ENCODE measurements around the gene LIMS4.
"Not testable (repeated sequence)": the region's sequence is repeated elsewhere in the genome, so short reads cannot be mapped to it uniquely, and the experiment has no call there.

The LIMS4 gene, protein sequence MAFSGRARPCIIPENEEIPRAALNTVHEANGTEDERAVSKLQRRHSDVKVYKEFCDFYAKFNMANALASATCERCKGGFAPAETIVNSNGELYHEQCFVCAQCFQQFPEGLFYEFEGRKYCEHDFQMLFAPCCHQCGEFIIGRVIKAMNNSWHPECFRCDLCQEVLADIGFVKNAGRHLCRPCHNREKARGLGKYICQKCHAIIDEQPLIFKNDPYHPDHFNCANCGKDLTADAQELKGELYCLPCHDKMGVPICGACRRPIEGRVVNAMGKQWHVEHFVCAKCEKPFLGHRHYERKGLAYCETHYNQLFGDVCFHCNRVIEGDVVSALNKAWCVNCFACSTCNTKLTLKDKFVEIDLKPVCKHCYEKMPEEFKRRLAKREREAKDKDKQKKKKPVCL

DNA sequence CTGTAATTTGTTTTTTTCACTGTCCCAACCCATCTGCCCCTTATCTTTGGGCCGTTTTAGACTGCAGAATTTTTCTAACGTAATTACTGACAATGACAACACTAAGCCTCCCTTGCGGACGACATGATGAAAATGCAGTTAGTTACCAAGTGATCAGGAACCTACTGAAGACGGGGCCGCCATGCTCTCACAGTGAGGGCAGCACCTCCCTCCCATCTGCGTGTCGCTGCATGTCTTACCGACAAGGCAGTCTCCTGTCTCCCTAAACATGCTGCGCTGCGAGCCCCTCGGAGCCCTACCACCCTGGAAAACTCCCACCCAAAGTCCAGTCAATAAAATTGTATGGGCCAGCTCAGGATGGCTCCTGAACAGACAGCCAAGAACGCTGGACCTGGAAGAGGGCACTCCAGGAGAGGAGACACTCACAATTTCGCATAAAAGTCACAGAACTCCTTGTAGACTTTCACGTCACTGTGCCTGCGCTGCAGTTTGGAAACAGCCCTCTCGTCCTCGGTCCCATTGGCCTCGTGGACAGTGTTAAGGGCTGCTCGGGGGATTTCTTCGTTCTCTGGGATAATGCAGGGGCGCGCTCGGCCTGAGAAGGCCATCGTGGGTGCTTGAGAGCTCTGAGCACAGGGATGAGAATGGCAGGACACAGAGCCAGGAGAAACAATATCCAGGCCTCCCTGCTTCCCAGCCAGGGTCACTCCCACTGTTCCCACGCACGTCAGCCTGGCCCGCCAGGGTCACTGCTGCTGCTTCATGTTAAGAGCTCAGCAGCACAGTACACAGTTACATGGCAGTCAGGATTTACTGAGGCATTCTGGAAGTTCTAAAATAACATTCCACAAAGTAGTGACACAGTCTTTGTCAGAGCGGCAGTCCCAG lies at the start of gene LIMS4:
LIMS4 (minus strand) TSS at position 646 of the 888 bp plus-strand sequence; CDS start at position 608, 38 bp downstream.
- DNase-seq (ENCODE audit: low read depth in 2 of 2) = not testable (repeated sequence)

DNA sequence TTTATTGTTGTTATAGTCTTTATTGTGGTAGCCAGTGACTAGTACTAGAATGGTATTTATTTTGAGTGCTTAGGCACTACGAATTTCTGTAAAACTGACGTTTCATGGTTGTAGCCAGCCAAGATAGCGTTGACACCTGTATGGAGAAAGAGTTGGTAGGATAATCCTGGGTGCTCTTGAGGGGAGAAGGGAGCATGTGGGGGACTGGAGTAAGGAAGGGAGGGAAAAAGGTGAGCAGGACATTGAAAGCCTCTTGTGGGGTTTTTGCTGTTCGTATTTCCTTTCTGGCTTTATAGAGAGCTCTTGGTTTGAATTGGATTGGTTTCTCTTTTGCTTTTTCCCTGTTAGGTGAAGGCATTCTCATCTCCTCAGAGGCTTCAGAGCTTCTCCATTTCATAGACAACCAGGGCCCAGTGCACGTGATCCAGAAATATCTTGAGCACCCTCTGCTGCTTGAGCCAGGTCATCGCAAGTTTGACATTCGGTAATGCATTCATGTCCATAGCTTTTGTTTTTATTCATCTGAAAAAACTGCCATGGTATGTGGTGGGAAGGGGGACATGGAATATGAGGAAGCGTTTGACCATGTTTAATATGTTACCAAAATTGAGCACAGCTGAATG lies 27.2 kb upstream of the LIMS4 start:
- DNase-seq (ENCODE audit: low read depth in 2 of 2) = not testable (repeated sequence)

DNA sequence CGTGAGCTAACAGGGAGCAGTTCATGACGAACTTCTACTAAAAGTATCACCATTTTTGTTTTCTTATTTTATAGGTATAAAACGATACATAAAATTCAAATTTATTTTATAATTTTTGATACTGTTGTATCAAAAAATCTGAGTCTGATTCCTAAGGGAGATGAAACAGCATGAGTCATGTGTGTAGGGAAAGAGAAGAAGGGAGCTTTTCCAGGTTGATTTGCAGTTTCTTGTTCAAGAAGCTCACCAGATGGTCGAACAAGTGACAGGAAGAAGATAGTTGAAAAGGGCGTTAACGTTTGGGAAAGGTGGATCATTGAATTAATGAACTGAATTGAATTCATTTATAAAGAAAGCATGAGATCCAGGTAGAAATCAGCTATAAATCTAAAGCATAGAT lies 23.4 kb upstream of the LIMS4 start:
- DNase-seq (ENCODE audit: low read depth in 2 of 2) = not testable (repeated sequence)

DNA sequence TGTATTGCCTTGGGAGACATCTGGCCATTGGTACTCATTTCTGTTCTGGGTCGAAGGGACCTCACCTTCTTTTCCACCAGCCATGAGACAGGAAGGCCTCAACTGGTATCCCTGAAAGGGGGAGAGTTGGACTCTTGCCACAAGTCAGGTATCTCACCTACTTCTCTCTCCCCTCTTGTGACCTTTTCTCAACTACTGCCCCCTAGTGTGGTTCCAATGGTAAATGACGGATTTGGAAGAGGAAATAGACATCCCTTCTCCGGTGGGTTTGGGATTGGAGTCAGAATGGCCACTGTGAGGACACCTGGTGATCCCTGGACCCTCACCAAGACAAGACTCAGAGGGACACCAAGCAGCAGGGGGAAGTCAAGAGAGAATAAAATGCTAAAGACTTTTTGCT lies 21.9 kb upstream of the LIMS4 start:
- not testable (repeated sequence) for DNase-seq (ENCODE audit: low read depth in 2 of 2)

DNA sequence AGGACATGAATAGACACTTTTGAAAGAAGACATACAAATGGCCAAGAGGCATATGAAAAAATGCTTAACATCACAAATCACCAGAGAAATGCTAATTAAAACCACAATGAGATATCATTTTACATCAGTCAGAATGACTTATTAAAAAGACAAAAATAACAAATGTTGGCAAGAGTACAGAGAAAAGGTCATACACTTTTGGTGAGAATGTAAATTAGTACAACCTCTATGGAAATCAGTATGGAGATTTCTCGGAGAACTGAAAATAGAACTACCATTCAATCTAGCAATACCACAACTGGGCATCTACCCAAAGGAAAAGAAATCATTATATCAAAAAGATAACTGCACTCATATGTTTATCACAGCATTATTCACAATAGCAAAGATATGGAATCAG lies 16.4 kb upstream of the LIMS4 start:
- DNase-seq (ENCODE audit: low read depth in 2 of 2) = not testable (repeated sequence)

DNA sequence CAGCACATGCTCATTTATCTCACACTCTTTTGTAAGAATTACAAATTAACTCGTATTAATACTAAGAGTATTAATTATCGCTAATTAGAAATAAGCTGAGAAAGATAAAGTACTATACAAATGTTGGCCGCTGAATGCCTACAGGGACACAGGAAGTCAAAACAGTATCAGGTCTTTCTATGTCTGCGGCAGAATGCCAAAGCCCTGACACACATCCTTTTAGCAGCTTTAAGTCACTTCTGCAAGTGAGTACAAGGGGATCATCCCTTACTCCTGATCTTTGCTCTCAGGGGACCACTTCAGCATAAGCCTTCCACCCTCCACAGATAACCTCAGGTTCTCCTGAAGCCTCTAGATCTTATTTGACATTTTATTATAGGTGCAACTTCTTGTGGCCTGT lies 10.1 kb upstream of the LIMS4 start:
- not testable (repeated sequence) for DNase-seq (ENCODE audit: low read depth in 2 of 2)

DNA sequence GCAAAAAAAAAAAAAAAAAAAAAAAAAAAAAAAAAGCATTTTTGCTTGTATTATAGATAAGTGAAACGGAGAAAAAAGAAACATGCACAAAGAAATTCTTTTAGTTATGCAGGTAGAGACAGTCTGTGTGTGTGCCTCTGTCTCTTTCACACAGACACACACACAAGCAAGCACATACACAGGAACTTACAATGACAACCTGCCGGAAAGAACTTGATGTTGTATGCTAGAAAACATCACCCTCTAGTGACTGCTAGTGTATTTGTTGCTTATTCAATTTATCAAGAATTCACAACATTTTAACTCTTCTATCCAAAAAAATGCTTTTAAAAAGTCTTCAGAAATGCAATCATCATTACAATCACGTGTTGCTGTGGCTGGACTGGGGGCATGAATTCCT lies 8.6 kb upstream of the LIMS4 start:
- DNase-seq (ENCODE audit: low read depth in 2 of 2) = not testable (repeated sequence)

DNA sequence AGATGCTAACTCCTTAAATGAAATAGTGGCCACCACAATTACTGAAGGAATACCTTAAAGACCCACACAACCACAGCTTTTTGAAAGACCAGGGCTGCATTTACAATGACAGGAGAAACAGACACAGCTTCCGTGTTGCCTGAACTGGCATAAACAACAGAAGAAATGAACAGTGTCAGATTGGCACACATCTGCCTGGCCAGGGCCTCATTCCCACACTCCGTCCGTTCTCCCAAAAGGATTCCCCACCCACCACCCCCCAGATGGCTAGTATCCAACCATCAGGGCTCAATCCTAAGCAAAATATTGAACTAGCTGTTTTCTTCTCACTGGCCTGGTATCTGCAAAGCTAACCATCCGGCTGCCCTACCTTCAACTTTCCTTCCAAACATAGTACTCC lies 7.5 kb upstream of the LIMS4 start:
- not testable (repeated sequence) for DNase-seq (ENCODE audit: low read depth in 2 of 2)

DNA sequence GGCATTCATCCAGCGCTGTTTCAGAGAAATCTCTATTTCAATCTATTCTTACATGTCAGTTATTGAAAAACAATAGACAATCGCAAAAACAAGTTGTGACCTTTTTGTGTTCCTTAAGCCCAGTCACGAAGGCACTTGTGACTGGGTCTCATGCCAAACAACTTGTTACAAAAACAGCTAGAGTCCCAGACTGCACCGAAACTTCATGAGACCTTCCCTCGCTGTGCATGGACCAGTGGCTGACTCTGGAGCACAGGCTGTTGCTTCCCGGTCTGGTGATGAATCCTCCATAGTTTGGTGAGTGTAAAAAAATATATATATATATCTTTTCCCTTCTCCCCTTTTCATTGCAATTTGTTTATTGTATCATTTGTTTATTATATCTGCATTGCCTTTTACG lies 4.8 kb upstream of the LIMS4 start:
- not testable (repeated sequence) for DNase-seq (ENCODE audit: low read depth in 2 of 2)

DNA sequence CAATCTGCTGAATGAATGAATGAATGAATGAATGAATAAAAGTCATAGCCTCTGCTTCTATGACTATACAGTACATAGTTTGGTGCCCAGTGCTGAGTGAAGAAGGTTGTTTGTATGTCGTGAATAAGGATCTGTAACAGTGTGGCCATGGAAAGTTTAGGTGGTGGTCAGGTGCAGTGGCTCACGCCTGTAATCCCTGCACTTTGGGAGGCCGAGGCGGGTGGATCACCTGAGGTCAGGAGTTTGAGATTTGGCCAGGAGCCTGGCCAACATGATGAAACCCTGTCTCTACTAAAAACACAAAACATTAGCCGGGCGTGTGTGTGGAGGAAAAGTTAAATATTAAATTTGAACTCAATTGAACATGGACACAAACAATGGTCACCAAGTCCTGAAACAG lies 4.3 kb upstream of the LIMS4 start:
- DNase-seq (ENCODE audit: low read depth in 2 of 2) = not testable (repeated sequence)

DNA sequence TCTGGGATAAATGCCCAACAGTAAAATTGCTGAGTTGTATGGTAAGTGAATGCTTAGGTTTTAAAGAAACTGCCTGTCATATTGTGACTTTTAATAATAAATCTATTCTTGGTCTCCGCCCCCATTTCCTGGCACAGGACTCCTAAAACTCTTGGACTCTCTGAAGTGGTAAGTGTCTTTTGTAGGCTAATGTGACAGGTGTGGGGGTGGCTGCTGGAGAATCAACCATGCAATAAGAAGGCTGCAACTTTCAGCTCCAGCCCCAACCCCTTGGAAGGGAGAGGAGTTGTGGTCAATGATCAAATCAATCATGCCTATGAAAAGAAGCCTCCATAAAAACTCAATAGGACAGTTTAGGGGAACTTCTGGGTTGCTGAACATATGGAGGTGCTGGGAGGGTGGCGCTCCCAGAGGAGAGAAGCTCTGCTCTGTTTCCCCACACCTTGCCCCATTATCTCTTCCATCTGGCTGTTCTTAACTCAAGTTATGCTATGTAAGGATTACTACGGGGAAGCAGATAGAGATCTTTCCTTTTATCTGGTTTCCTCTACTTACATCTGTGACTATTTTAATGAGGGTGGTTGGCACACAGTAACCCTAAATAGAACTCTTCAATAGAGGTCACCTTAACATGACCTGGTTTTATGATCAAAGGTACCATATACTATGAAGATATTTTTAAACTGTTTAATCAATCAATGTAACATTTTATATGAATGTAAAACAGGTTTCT lies 3.2 kb upstream of the LIMS4 start:
- DNase-seq (ENCODE audit: low read depth in 2 of 2) = not testable (repeated sequence)

DNA sequence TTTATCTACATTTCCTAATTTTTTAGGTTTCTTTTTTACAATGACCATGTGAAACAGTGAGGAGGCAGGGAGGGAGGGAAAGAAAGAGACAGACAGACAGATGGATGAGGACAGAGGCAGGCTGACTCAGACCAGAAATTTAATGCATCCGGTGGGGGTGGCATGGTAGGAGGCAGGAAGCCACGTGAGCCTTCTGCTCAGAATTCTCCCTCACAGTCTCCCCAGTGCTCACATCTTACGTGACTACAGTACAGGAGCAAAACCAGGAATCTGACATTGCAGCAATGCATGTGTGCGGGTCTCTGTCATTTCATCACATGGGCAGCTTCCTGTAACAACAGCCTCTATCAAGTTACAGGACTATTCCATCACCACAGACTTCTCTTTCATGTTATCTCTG lies 2.3 kb upstream of the LIMS4 start:
- DNase-seq (ENCODE audit: low read depth in 2 of 2) = not testable (repeated sequence)

DNA sequence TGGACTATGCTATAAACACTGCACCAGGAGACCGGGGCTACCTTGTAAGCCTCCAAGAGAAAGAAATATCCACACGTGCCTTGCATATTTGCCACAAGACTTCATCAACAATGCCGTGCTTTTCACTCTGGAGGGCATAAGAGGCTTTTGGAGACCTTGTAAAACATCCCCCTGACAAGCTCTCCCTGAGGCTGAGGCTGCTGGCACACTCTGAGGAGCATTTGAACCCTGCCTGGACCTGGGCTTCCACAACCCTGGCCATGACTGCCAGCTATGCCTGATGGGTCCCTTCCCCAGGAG lies 393 bp upstream of the LIMS4 start:
- not testable (repeated sequence) for DNase-seq (ENCODE audit: low read depth in 2 of 2)

DNA sequence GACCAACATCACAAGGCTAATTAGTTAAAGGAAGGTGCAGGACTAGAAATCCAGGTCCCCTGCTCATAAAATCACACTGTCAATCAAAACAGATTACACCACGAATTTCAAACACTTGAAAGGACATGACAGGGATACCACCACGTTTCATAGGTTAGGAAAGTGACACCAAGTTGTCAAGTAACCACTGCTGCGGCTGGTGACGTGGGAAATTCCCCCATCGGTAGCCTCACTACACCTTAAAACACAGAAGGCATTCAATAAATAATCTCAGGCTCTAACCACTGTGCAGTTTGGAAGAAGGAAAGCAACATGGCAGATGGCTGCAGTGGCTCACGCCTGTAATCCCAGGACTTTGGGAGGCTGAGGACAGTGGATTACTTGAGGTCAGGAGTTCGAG lies 3.7 kb downstream of the LIMS4 start:
- DNase-seq (ENCODE audit: low read depth in 2 of 2) = not testable (repeated sequence)

DNA sequence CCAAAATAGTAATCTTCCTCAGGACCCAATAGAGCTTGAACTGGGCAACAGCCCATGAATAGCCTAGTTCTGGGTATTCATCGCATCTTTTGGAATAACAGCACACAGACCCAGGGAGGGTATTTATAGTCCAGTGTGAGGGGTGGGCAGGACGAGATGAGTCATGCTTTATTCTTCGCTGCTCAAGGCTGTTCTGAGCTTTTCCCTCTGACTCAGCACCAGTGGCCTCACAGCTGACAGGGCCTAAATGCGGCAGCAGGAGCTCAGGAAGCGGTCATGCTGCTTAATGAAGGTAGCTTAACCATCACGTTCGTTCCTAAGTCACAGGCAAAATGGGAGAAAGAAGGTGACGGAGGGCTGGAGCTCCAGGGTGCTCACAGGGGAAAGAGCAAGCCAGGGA lies 7.3 kb downstream of the LIMS4 start:
- DNase-seq (ENCODE audit: low read depth in 2 of 2) = not testable (repeated sequence)

DNA sequence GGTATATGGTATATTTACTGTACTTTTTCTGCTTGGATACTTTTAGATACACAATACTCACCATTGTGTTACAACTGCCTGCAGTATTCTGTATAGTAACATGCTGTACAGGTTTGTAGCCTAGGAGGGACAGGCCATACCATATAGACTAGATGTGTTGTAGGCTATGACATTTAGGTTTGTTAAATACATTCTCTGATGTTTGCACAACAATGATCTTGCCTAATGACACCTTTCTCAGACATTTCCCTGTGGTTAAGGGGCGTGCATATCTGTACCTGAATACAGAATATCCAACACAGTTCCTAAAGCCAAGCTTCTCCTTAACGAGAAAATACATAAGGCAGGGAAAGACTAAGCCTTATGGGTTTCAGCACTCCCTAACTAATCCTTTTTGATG lies 10.2 kb downstream of the LIMS4 start:
- DNase-seq (ENCODE audit: low read depth in 2 of 2) = not testable (repeated sequence)

DNA sequence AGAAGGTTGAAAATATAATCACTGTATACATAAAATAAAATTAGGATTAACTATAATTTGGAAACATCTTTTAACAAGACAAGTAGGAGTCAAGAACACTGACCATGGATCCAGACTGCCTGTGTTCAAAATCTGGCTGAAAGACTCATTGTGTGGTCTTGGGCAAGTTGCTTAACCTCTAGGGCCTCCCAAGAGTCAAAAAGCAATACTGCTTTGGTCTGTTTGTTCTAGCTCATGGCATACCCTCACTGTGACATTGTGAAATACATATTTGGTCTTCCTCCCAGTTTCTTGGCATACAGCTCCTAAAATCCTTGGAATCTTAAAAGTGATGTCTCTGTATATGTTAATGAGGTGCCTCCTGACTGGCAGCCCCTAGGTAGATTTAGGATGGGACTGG lies 12.3 kb downstream of the LIMS4 start:
- DNase-seq (ENCODE audit: low read depth in 2 of 2) = not testable (repeated sequence)

DNA sequence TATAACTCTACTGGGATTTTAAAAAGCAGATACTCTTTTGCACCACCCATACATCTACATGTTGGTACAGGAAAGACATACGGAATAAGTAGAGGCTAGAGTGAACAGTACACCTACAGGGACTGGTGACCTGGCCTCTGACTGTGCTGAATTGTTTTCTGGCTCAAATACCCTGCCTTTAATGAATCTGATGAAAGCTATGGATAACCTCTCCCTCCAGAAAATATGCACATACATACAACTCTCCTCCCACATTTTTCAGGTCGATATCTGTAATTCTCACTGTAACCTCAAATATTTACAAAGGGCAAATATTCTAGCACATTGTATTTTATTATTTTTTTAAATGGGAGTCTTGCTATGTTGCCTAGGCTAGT lies 15.4 kb downstream of the LIMS4 start:
- not testable (repeated sequence) for DNase-seq (ENCODE audit: low read depth in 2 of 2)

DNA sequence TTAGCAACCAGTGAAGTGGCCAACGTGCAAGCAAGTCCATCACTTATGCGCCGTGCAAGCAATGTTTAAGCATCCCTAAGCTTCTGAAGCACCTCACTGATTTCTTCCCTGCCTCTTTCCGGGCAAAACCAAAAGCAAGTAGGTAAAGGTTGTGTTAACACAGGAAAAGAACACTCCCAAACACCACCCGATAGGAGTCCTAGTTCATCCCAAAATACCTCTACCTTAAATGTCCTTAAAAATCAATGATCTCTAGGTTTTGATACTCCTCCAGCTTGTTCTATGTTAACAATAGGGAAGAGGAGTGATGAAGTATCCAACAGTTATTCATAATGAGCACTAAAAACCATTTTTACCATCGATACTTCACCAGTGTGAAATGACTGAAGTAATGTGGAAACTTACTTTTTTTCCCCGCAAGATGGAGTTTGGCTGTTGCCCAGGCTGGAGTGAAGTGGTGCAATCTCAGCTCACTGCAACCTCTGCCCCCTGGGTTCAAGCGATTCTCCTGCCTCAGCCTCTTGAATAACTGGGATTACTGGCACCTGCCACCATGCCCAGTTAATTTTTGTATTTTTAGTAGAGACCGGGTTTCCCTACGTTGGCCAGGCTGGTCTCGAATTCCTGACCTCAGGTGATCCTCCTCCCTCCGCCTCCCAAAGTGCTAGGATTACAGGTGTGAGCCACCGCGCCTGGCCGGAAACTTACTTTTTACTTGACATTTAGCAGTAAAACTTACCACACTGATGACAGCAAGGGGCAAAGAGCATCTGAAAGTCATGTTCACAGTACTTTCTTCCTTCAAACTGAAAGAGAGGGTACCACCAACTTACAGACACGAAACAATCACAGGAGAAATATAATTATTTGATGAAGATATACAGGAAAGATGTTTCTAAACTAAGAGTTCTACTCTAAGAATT lies 16.1 kb downstream of the LIMS4 start:
- not testable (repeated sequence) for DNase-seq (ENCODE audit: low read depth in 2 of 2)

DNA sequence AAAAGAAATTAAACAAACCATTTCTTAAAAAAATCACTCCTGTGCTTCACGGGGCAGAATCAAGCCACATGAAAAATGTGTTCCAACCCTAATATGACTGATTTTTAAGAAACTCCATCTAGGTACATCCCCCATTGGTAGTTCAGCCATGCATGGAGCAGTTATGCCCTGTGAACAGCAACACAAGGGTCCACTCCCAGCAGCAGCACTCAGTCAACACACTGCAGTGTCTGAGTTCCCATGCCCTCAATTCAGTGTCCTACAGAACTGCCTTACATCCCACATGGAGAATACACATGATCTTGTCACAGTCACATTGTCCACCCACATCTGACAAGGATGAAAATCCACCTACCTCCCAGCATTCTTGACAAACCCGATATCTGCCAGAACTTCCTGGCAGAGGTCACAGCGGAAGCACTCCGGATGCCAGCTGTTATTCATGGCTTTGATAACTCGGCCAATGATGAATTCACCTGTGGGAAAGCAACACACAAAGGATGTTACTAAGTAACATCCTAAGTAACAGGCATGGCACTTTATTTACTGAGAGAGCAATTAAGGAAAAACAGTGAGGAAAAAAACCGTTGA lies 17.4 kb downstream of the LIMS4 start:
- not testable (repeated sequence) for DNase-seq (ENCODE audit: low read depth in 2 of 2)

Data from fibroblast of skin of left quadriceps (primary cell).